SK-N-SH (cell line): ENCODE data around the gene PPP1R12C. TPM values are rescaled to one million over a fixed set of nuclear protein-coding genes. Genes with fewer than 3 reads are reported as not detected.
"Not testable (repeated sequence)": the region's sequence is repeated elsewhere in the genome, so short reads cannot be mapped to it uniquely, and the experiment has no call there.

Source experiments
- CTCF ChIA-PET: fragments of 300-600, 350-600 bp; formaldehyde crosslinking; extraction: SDS; loops from one replicate; lab custom pipeline; 2021; lab: Yijun Ruan, JAX
- POLR2A ChIA-PET: fragments of 350-600 bp; sonication (Branson Sonifier 250); formaldehyde crosslinking; extraction: SDS; loops from one replicate; lab custom pipeline; 2020; ENCODE audit warnings: antibody characterized with exemption, inconsistent platforms; lab: Yijun Ruan, JAX
- DNase-seq: peaks from one replicate; pipeline ENCODE4 v3.0.0; 2012
- H2AFZ ChIP-seq: fragments of 200-600 bp; sonication (generic); 2 replicates; pipeline ENCODE4 v1.8.1; 2016; ENCODE audit warnings: antibody characterized with exemption, mild to moderate bottlenecking, low read depth
- H3F3A ChIP-seq: fragments of 200-600 bp; sonication (generic); replicated peaks from 2 replicates; pipeline ENCODE3; 2016; ENCODE audit warnings: antibody characterized with exemption, mild to moderate bottlenecking; ENCODE audit not compliant: insufficient read depth
- H3K27ac ChIP-seq, 2 experiments: fragments of 200-500 bp in 1 of 2; fragments of 200-600 bp in 1 of 2; sonication (Bioruptor generic) in 1 of 2; sonication (generic), shearing (Covaris generic) in 1 of 2; 2 replicates each; pipeline versions ENCODE4 v1.5.1 to v1.6.1; 2014 to 2016; ENCODE audit warnings: low read depth in 2 of 2, inconsistent platforms in 1 of 2, low read length in 1 of 2, mild to moderate bottlenecking in 1 of 2, mixed read lengths in 1 of 2
- H3K27me3 ChIP-seq: fragments of 200-600 bp; sonication (generic), shearing (Covaris generic); 2 replicates; pipeline ENCODE4 v1.6.1; 2016; ENCODE audit warnings: mixed run types; ENCODE audit not compliant: insufficient read depth
- H3K36me3 ChIP-seq, 2 experiments: fragments of 200-500 bp in 1 of 2; fragments of 200-600 bp in 1 of 2; sonication (Bioruptor generic) in 1 of 2; sonication (generic) in 1 of 2; replicated peaks in 1 of 2; 2 replicates each; pipeline versions ENCODE3 to v1.5.1; 2014 to 2016; ENCODE audit warnings: low read length in 1 of 2, mild to moderate bottlenecking in 1 of 2; ENCODE audit not compliant: insufficient read depth in 2 of 2, control insufficient read depth in 1 of 2
- H3K4me1 ChIP-seq, 2 experiments: fragments of 200-500 bp in 1 of 2; fragments of 200-600 bp in 1 of 2; sonication (Bioruptor generic) in 1 of 2; sonication (generic), shearing (Covaris generic) in 1 of 2; 2 replicates each; pipeline versions ENCODE4 v1.5.1 to v1.6.1; 2014 to 2016; ENCODE audit warnings: low read depth in 1 of 2, low read length in 1 of 2, mixed run types in 1 of 2; ENCODE audit not compliant: insufficient read depth in 2 of 2, control insufficient read depth in 1 of 2
- H3K4me2 ChIP-seq: fragments of 200-600 bp; sonication (generic), shearing (Covaris generic); 2 replicates; pipeline ENCODE4 v1.6.1; 2017; ENCODE audit warnings: mixed run types
- H3K4me3 ChIP-seq, 2 experiments: fragments of 200-500 bp in 1 of 2; fragments of 200-600 bp in 1 of 2; sonication (Bioruptor generic) in 1 of 2; sonication (generic), shearing (Covaris generic) in 1 of 2; 2 replicates each; pipeline versions ENCODE4 v1.5.1 to v1.8.1; 2014 to 2016; ENCODE audit warnings: low read depth in 2 of 2, inconsistent platforms in 1 of 2, low read length in 1 of 2, mild to moderate bottlenecking in 1 of 2, mixed read lengths in 1 of 2, moderate library complexity in 1 of 2
- H3K79me2 ChIP-seq: fragments of 200-600 bp; sonication (generic); 2 replicates; pipeline ENCODE4 v1.8.1; 2017; ENCODE audit warnings: mild to moderate bottlenecking; ENCODE audit not compliant: insufficient read depth
- H3K9ac ChIP-seq: fragments of 200-600 bp; sonication (generic); 2 replicates; pipeline ENCODE4 v1.6.1; 2017; ENCODE audit warnings: mixed run types
- H3K9me2 ChIP-seq: fragments of 200-600 bp; sonication (generic); 2 replicates; pipeline ENCODE4 v1.6.1; 2017; ENCODE audit warnings: mixed run types
- H3K9me3 ChIP-seq: fragments of 200-600 bp; sonication (generic); 2 replicates; pipeline ENCODE4 v1.6.1; 2017; ENCODE audit warnings: mixed run types, mild to moderate bottlenecking, moderate library complexity
- H4K20me1 ChIP-seq: fragments of 200-600 bp; sonication (generic); 2 replicates; pipeline ENCODE4 v1.6.1; 2017; ENCODE audit warnings: mild to moderate bottlenecking, mixed run types; ENCODE audit not compliant: insufficient read depth
- ELF1 ChIP-seq: IDR thresholded peaks from 2 replicates; pipeline ENCODE4 v1.4.0; 2012
- EZH2phosphoT487 ChIP-seq: fragments of 200-600 bp; sonication (generic); IDR thresholded peaks from 2 replicates; pipeline ENCODE4 v1.6.1; 2017; ENCODE audit warnings: low read depth, mixed run types, mild to moderate bottlenecking, antibody characterized with exemption, moderate library complexity, borderline replicate concordance
- FOXM1 ChIP-seq: IDR thresholded peaks from 2 replicates; pipeline ENCODE4 v1.4.0; 2012; ENCODE audit warnings: low read depth, mild to moderate bottlenecking
- IRF3 ChIP-seq: fragments of 150-350 bp; IDR thresholded peaks from 2 replicates; pipeline ENCODE4 v1.6.1; 2016; ENCODE audit warnings: mild to moderate bottlenecking, low read depth, low read length
- NFIC ChIP-seq: IDR thresholded peaks from 2 replicates; pipeline ENCODE4 v1.4.0; 2012; ENCODE audit warnings: borderline replicate concordance
- SIN3A ChIP-seq: IDR thresholded peaks from 2 replicates; pipeline ENCODE4 v1.6.1; 2012; ENCODE audit warnings: low read depth, mild to moderate bottlenecking, low read length, moderate library complexity, borderline replicate concordance
- SMC3 ChIP-seq: IDR thresholded peaks from 2 replicates; pipeline ENCODE4 v1.6.1; 2012; ENCODE audit warnings: low read depth, low read length, improper control_type of control experiment
- WGBS: methylation state at CpG from one replicate; pipeline ENCODE4 v1.1.6; 2017; ENCODE audit warnings: low lambda C conversion rate; 5-methylcytosine and 5-hydroxymethylcytosine counted together
- polyA plus RNA-seq, 3 experiments: library from polyadenylated mRNA; depleted of rRNA; stranded (reverse); fragments of >200 nt; gene quantifications; 2 replicates each; pipeline ENCODE4 v1.2.3, GENCODE V29; 2012
- TF ChIP-seq, protein P1 (sequence below): IDR thresholded peaks from 2 replicates; pipeline ENCODE4 v1.4.0; 2012; ENCODE audit warnings: low read depth, borderline replicate concordance
- TF ChIP-seq, protein P2 (sequence below): fragments of 150-350 bp; IDR thresholded peaks from 2 replicates; pipeline ENCODE4 v1.6.1; 2017; ENCODE audit warnings: antibody characterized with exemption, low read length, low read depth, borderline replicate concordance

PPP1R12C gene
- polyA plus RNA-seq, 1 of the 3 experiments (the other 2 are of a cell fraction), result 83.9 TPM

- Histone ChIP-seq H3K36me3 (peaks cover 4 to 26% of the 10 kb centered on the region in 2 experiments), H3K4me2 (peak overlapping the region; percentile 37; the same call in 1 of the 2 replicates), H3K79me2 (peaks cover 20% of the 10 kb centered on the region; the same call in 1 of the 2 replicates)
- H3K4me1 ChIP-seq, H3K9me3 ChIP-seq, H3K9ac ChIP-seq, H3F3A ChIP-seq, DNase-seq, H3K4me3 ChIP-seq, H4K20me1 ChIP-seq, H2AFZ ChIP-seq, POLR2A ChIA-PET, H3K27ac ChIP-seq, H3K9me2 ChIP-seq, H3K27me3 ChIP-seq, CTCF ChIA-PET: not testable (repeated sequence)
- 93% methylated on average over 9 of the region's 9 CpGs for WGBS
These were observed 57.1 kb downstream of the PPP1R12C start for GRCh38 chr19:55060287-55060686.

DNA sequence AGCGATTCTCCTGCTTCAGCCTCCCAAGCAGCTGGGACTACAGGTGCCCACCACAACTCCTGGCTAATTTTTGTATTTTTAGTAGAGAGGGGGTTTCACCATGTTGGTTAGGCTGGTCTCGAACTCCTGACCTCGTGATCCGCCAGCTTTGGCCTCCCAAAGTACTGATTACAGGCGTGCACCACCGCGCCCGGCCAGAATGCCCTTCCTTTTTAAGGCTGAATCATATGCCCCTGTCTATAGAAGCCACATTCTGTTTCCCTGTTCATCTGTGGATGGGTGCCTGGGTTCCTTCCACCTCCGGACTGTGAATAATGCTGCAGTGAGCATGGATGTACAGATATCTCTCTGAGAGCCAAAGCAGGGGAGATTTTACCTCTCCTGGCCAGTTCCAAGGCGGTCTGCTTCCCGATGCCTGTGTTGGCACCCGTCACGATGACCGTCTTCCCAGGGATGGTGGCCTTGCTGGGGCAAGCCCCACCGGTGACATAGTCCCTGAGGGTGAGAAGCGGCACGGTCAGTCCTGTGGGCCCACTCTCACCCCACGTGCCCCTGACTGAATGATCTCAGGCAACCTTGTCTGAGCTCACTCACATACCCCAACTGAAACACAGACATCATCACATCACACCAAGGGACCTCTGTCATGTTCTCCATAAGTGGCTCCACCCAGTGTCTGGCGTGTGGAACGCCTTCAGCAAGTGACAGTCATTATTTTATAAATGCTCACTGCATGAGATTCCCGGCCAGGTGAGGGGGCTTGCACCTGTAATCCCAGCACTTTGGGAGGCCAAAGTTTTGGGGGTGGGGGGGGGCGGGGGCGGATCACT is 58.4 kb downstream of the PPP1R12C start:
- ChIA-PET CTCF (interaction anchor here (0.7 kb wide), 1 partner anchor 21 kb away, joined by 3 read pairs; no protein-coding TSS in a partner anchor), POLR2A (no interaction called here)
- TF ChIP-seq NFIC (no peak), EZH2phosphoT487 (no peak), IRF3 (no peak), SMC3 (no peak), ELF1 (no peak), SIN3A (no peak), FOXM1 (no peak)
- TF ChIP-seq, protein P1, sequence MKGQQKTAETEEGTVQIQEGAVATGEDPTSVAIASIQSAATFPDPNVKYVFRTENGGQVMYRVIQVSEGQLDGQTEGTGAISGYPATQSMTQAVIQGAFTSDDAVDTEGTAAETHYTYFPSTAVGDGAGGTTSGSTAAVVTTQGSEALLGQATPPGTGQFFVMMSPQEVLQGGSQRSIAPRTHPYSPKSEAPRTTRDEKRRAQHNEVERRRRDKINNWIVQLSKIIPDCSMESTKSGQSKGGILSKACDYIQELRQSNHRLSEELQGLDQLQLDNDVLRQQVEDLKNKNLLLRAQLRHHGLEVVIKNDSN, result no peak
- TF ChIP-seq, protein P2, sequence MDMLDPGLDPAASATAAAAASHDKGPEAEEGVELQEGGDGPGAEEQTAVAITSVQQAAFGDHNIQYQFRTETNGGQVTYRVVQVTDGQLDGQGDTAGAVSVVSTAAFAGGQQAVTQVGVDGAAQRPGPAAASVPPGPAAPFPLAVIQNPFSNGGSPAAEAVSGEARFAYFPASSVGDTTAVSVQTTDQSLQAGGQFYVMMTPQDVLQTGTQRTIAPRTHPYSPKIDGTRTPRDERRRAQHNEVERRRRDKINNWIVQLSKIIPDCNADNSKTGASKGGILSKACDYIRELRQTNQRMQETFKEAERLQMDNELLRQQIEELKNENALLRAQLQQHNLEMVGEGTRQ, result no peak
- Histone ChIP-seq H3K79me2 (peaks cover 20% of the 10 kb centered on the region; the same call in 1 of the 2 replicates), H3K9me3 (no peaks in the 10 kb centered on the region), H3F3A (no peaks in the 10 kb centered on the region), H2AFZ (no peak overlapping the region), H3K4me3 (no peak overlapping the region), H3K4me2 (no peak overlapping the region), H3K9ac (no peak overlapping the region), H4K20me1 (no peaks in the 10 kb centered on the region), H3K27ac (no peak overlapping the region), H3K27me3 (no peaks in the 10 kb centered on the region), H3K9me2 (no peaks in the 10 kb centered on the region), H3K4me1 (peaks cover 0 to 5% of the 10 kb centered on the region in 2 experiments; a peak in 1 of 4 replicates), H3K36me3 (peaks cover 4 to 27% of the 10 kb centered on the region in 2 experiments)
- WGBS, result 96% methylated on average over 23 of the region's 23 CpGs
- DNase-seq, result no peak
